Coronary artery (tissue), 2 donors: ENCODE results near the gene SMYD1.

Experiments
- DNase-seq: peaks from one replicate; pipeline ENCODE4 v3.0.0-alpha.2; 2017; ENCODE audit warnings: low spot score
- H3K27ac ChIP-seq, 2 donors: fragments of 200-600 bp; sonication (generic); one replicate each; pipeline ENCODE4 v1.5.1; 2016 to 2019
- H3K4me3 ChIP-seq: fragments of 200-600 bp; sonication (generic); 2 replicates; pipeline ENCODE4 v1.5.1; 2016; ENCODE audit warnings: mild to moderate bottlenecking, moderate library complexity
- CTCF ChIP-seq: fragments of 200-600 bp; sonication (generic); IDR thresholded peaks from one replicate; pipeline ENCODE4 v1.5.1; 2019; ENCODE audit warnings: antibody characterized with exemption

The SMYD1 gene

GRCh38 chr2:88100489-88100858 is 32.8 kb downstream of the SMYD1 start:
- TF ChIP-seq CTCF = no peak
- no peak overlapping the region for H3K27ac ChIP-seq
- no peak for DNase-seq
- H3K4me3 ChIP-seq = no peak overlapping the region

GRCh38 chr2:88108796-88109195 is 41.2 kb downstream of the SMYD1 start:
- no peak for DNase-seq
- no peak overlapping the region for H3K4me3 ChIP-seq
- H3K27ac ChIP-seq = no peak overlapping the region
- TF ChIP-seq CTCF = no peak

GRCh38 chr2:88110830-88111229 is 43.2 kb downstream of the SMYD1 start:
- no peak for TF ChIP-seq CTCF
- no peak for DNase-seq
- no peak overlapping the region for H3K4me3 ChIP-seq
- no peak overlapping the region for H3K27ac ChIP-seq

GRCh38 chr2:88113069-88113468 is 45.4 kb downstream of the SMYD1 start:
- TF ChIP-seq CTCF = no peak
- no peak overlapping the region for H3K27ac ChIP-seq

GRCh38 chr2:88114889-88115288 is 47.3 kb downstream of the SMYD1 start:
- Histone ChIP-seq H3K27ac (no peak overlapping the region), H3K4me3 (no peak overlapping the region)
- DNase-seq = no peak
- no peak for TF ChIP-seq CTCF

More at GRCh38 chr2:88113069-88113468, 45.4 kb downstream of the SMYD1 start:
- H3K4me3 ChIP-seq = no peak overlapping the region
- no peak for DNase-seq

- Histone ChIP-seq H3K4me3 (no peak overlapping the region), H3K27ac (no peak overlapping the region)
- DNase-seq = no peak
- no peak for TF ChIP-seq CTCF
Measured at GRCh38 chr2:88115825-88116518, 48.3 kb downstream of the SMYD1 start.

- no peak for DNase-seq
- Histone ChIP-seq H3K4me3 (no peak overlapping the region), H3K27ac (no peak overlapping the region)
- TF ChIP-seq CTCF = no peak
Measured at GRCh38 chr2:88116669-88117432, 49.2 kb downstream of the SMYD1 start.
